Hepatocyte (in vitro differentiated cells): Measurements from ENCODE around the gene SLC19A2.

Experiments used
- CTCF ChIP-seq: fragments of 200-600 bp; sonication (generic); IDR thresholded peaks from 2 replicates; pipeline ENCODE4 v1.5.1; 2016; ENCODE audit warnings: antibody characterized with exemption, mild to moderate bottlenecking; ENCODE audit not compliant: poor library complexity
- EZH2 ChIP-seq: fragments of 200-600 bp; sonication (generic); IDR thresholded peaks from 2 replicates; pipeline ENCODE4 v1.6.1; 2016; ENCODE audit warnings: antibody characterized with exemption, mild to moderate bottlenecking, borderline replicate concordance
- EZH2phosphoT487 ChIP-seq: fragments of 200-600 bp; sonication (generic); IDR thresholded peaks from one replicate; pipeline ENCODE4 v1.6.1; 2018; ENCODE audit warnings: antibody characterized with exemption, mild to moderate bottlenecking, low read depth, moderate library complexity; ENCODE audit not compliant: unreplicated experiment, severe bottlenecking

- TF ChIP-seq EZH2 (no peak), CTCF (no peak), EZH2phosphoT487 (no peak)
These were observed 6.1 kb upstream of the SLC19A2 start for GRCh38 chr1:169491845-169492281.
